MM.1S (cell line): Measurements from ENCODE around the gene NDUFA8.

Source experiments
- DNase-seq: peaks from one replicate; pipeline ENCODE4 v3.0.0-alpha.2; 2015
- H2AFZ ChIP-seq: fragments of 300-600 bp; sonication (generic); 2 replicates; pipeline ENCODE4 v1.6.0; 2016; ENCODE audit warnings: antibody characterized with exemption, low read length
- H3F3A ChIP-seq: fragments of 300-600 bp; sonication (generic); 2 replicates; pipeline ENCODE4 v1.6.1; 2016; ENCODE audit warnings: mild to moderate bottlenecking, antibody characterized with exemption, low read length, moderate library complexity, mixed read lengths; ENCODE audit not compliant: insufficient read depth
- H3K27ac ChIP-seq: fragments of 300-600 bp; sonication (generic); 2 replicates; pipeline ENCODE4 v1.5.1; 2016; ENCODE audit warnings: mild to moderate bottlenecking, low read length
- H3K27me3 ChIP-seq: fragments of 300-600 bp; sonication (generic); replicated peaks from 2 replicates; pipeline ENCODE4 v1.6.0; 2016; ENCODE audit warnings: low read length; ENCODE audit not compliant: insufficient read depth
- H3K36me3 ChIP-seq: fragments of 300-600 bp; sonication (generic); replicated peaks from 2 replicates; pipeline ENCODE4 v1.6.1; 2016; ENCODE audit warnings: mild to moderate bottlenecking, low read length, mixed read lengths; ENCODE audit not compliant: insufficient read depth
- H3K4me1 ChIP-seq: fragments of 300-600 bp; sonication (generic); 2 replicates; pipeline ENCODE4 v1.6.1; 2016; ENCODE audit warnings: low read length, mixed read lengths
- H3K4me2 ChIP-seq: fragments of 300-600 bp; sonication (generic); 2 replicates; pipeline ENCODE4 v1.6.0; 2016; ENCODE audit warnings: low read depth, low read length
- H3K4me3 ChIP-seq: fragments of 300-600 bp; sonication (generic); 2 replicates; pipeline ENCODE4 v1.5.1; 2016; ENCODE audit warnings: low read length, mixed read lengths
- H3K79me2 ChIP-seq: fragments of 300-600 bp; sonication (generic); 2 replicates; pipeline ENCODE4 v1.6.1; 2016; ENCODE audit warnings: mixed run types, low read length, mixed read lengths
- H3K9ac ChIP-seq: fragments of 300-600 bp; sonication (generic); 2 replicates; pipeline ENCODE4 v1.6.1; 2016; ENCODE audit warnings: low read length, mixed read lengths
- H3K9me2 ChIP-seq: fragments of 300-600 bp; sonication (generic); replicated peaks from 2 replicates; pipeline ENCODE4 v1.6.1; 2016; ENCODE audit warnings: mild to moderate bottlenecking, low read length, mixed read lengths; ENCODE audit not compliant: insufficient read depth
- H3K9me3 ChIP-seq: fragments of 300-600 bp; sonication (generic); replicated peaks from 2 replicates; pipeline ENCODE4 v1.6.1; 2016; ENCODE audit warnings: mild to moderate bottlenecking, low read length, mixed read lengths; ENCODE audit not compliant: insufficient read depth
- H4K20me1 ChIP-seq: fragments of 300-600 bp; sonication (generic); 2 replicates; pipeline ENCODE4 v1.6.1; 2016; ENCODE audit warnings: mild to moderate bottlenecking, low read length, moderate library complexity, mixed read lengths; ENCODE audit not compliant: insufficient read depth
- EZH2 ChIP-seq: fragments of 300-600 bp; sonication (generic); optimal IDR thresholded peaks from 2 replicates; pipeline ENCODE3; 2017; ENCODE audit warnings: low read depth, mild to moderate bottlenecking, antibody characterized with exemption, low read length, mixed read lengths
- EZH2phosphoT487 ChIP-seq: fragments of 300-600 bp; sonication (generic); IDR thresholded peaks from 2 replicates; pipeline ENCODE4 v1.6.1; 2018; ENCODE audit warnings: antibody characterized with exemption, low read length
- TF ChIP-seq, protein P1 (sequence below): fragments of 300-600 bp; sonication (generic); IDR thresholded peaks from 2 replicates; pipeline ENCODE4 v1.5.1; 2016; ENCODE audit warnings: antibody characterized with exemption, low read length, mixed read lengths

Gene NDUFA8

GRCh38 chr9:122121391-122121790, 38.2 kb downstream of the NDUFA8 start:
- Histone ChIP-seq H3K9me3 (no peaks in the 10 kb centered on the region), H3K36me3 (no peaks in the 10 kb centered on the region), H3K27ac (no peak overlapping the region), H3K27me3 (peaks cover 9% of the 10 kb centered on the region), H3K9ac (no peak overlapping the region), H4K20me1 (no peaks in the 10 kb centered on the region), H3F3A (no peaks in the 10 kb centered on the region), H3K4me1 (no peaks in the 10 kb centered on the region), H2AFZ (no peak overlapping the region), H3K9me2 (no peaks in the 10 kb centered on the region), H3K79me2 (no peaks in the 10 kb centered on the region), H3K4me3 (no peak overlapping the region), H3K4me2 (no peak overlapping the region)
- TF ChIP-seq EZH2 (no peak), EZH2phosphoT487 (no peak)
- TF ChIP-seq, protein P1, sequence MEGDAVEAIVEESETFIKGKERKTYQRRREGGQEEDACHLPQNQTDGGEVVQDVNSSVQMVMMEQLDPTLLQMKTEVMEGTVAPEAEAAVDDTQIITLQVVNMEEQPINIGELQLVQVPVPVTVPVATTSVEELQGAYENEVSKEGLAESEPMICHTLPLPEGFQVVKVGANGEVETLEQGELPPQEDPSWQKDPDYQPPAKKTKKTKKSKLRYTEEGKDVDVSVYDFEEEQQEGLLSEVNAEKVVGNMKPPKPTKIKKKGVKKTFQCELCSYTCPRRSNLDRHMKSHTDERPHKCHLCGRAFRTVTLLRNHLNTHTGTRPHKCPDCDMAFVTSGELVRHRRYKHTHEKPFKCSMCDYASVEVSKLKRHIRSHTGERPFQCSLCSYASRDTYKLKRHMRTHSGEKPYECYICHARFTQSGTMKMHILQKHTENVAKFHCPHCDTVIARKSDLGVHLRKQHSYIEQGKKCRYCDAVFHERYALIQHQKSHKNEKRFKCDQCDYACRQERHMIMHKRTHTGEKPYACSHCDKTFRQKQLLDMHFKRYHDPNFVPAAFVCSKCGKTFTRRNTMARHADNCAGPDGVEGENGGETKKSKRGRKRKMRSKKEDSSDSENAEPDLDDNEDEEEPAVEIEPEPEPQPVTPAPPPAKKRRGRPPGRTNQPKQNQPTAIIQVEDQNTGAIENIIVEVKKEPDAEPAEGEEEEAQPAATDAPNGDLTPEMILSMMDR: no peak
- DNase-seq: no peak

DNA sequence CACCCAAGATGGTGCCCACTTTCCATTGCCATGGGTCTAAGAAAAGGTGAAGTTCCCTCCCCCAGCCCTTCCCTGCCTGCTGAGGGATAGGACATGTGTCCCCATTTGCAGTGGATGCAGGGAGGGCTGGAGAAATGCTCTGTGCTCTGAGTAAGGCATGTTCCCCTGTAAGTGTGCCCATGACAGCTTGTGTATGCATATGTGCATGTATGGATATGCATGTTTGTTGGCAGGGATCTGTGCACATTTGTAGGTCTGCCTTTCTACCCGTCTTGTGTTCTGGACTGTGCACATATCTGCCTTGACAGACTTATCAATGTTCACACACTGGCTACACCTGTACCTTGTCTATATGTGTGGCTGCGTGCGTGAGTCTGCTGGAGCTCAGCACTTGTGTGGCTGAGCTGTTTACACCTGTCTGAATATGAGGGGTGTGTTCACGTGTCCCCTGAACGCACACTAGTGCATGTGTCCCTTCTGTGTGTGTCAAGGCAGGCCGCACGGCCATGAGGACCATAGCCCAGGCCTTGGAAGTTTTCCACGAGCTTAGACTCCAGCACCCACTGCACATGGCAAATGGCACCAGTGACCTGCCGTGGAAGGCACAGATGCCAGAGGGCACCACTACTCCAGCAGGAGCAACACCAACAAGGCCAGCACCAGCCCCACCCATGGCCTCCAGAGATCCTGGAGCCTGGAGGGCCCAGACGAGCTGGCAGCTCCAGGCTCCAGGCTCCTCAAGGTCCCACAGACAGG, 39.1 kb downstream of the NDUFA8 start:
- Histone ChIP-seq H2AFZ (no peak overlapping the region), H3K27me3 (no peaks in the 10 kb centered on the region; the same call in 1 of the 2 replicates), H3K4me3 (no peak overlapping the region), H3K4me2 (no peak overlapping the region), H3K9ac (no peak overlapping the region), H3K79me2 (no peaks in the 10 kb centered on the region), H3K4me1 (no peaks in the 10 kb centered on the region), H3K27ac (no peak overlapping the region), H4K20me1 (no peaks in the 10 kb centered on the region), H3F3A (no peaks in the 10 kb centered on the region), H3K36me3 (no peaks in the 10 kb centered on the region), H3K9me2 (no peaks in the 10 kb centered on the region), H3K9me3 (no peaks in the 10 kb centered on the region)
- TF ChIP-seq, protein P1: no peak
- TF ChIP-seq EZH2: no peak
- no peak for TF ChIP-seq EZH2phosphoT487
- DNase-seq: no peak

DNA sequence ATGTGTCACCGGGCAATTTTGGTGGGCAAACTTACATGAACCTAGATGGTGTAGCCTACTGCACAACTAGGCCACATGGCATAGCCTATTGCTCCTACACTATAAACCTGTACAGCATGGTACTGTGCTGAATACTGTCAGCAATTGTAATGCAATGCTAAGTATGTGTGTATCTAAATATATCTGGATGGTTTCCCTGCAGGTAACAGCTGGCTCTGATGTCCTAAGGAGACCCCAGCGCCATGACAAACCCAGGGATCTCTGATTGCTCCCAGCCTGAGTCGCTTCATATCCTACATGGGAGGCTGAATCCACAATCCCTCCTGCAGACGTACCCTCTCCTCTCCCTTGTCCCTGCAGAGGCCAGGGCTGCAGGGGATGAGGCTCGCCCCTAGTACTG, 39.9 kb downstream of the NDUFA8 start:
- H3K27ac ChIP-seq: no peak overlapping the region
- no peaks in the 10 kb centered on the region for H3K79me2 ChIP-seq
- H3K36me3 ChIP-seq: no peaks in the 10 kb centered on the region
- H3F3A ChIP-seq: no peaks in the 10 kb centered on the region
- DNase-seq: no peak
- no peaks in the 10 kb centered on the region for H4K20me1 ChIP-seq
- no peaks in the 10 kb centered on the region for H3K9me3 ChIP-seq
- H3K4me2 ChIP-seq: no peak overlapping the region
- no peak for TF ChIP-seq EZH2
- TF ChIP-seq, protein P1: no peak
- H3K4me1 ChIP-seq: no peaks in the 10 kb centered on the region
- H2AFZ ChIP-seq: no peak overlapping the region
- no peak overlapping the region for H3K4me3 ChIP-seq
- no peak overlapping the region for H3K9ac ChIP-seq
- peaks cover 4% of the 10 kb centered on the region; the same call in 1 of the 2 replicates for H3K27me3 ChIP-seq
- no peaks in the 10 kb centered on the region for H3K9me2 ChIP-seq
